SK-MEL-5 (cell line): ENCODE results near the gene MS4A14. TPM values are rescaled to one million over a fixed set of nuclear protein-coding genes. Genes with fewer than 3 reads are reported as not detected.

ENCODE experiments used
- DNase-seq: peaks from one replicate; pipeline ENCODE4 v3.0.0-alpha.2; 2016; ENCODE audit warnings: low read depth, low spot score
- in situ Hi-C: cut with HindIII; loops from 2 replicates; pipeline ENCODE4 v1.10.0; 2016; ENCODE audit warnings: low sequenced_read_pairs, high pct_unique_total_duplicates, low pct_unique_long_range_greater_than_20kb
- total RNA-seq: library from RNA; depleted of rRNA; stranded (reverse); fragments of >200 nt; shearing (Covaris generic); gene quantifications from 2 replicates; pipeline ENCODE4 v1.2.3, GENCODE V29; 2014

MS4A14 gene
- total RNA-seq, 1 experiment from 2014 or later = not detected

GRCh38 chr11:60375316-60375715, 20.9 kb upstream of the MS4A14 start:
- in situ Hi-C loops = no loop called here
- DNase-seq = no peak

- in situ Hi-C loops = no loop called here
- DNase-seq = no peak
Measured at GRCh38 chr11:60376601-60377000, 19.7 kb upstream of the MS4A14 start.

- in situ Hi-C loops = no loop called here
- no peak for DNase-seq
Measured at GRCh38 chr11:60377401-60378136, 18.7 kb upstream of the MS4A14 start.

- no peak for DNase-seq
- in situ Hi-C loops = no loop called here
Measured at GRCh38 chr11:60378354-60378753, 17.9 kb upstream of the MS4A14 start, which contains the start of gene MS4A7. Gene MS4A7, plus strand, starts transcription at chr11:60378532. Its CDS starts 4,610 bp downstream, at chr11:60383142.

GRCh38 chr11:60389279-60389910, 6.9 kb upstream of the MS4A14 start:
- DNase-seq = peak; percentile 89
- in situ Hi-C loops = no loop called here

- in situ Hi-C loops = no loop called here
- DNase-seq = no peak
Measured at GRCh38 chr11:60390419-60390818, 5.8 kb upstream of the MS4A14 start.

- DNase-seq = no peak
- in situ Hi-C loops = no loop called here
Measured at GRCh38 chr11:60392361-60392760, 3.9 kb upstream of the MS4A14 start.

- no peak for DNase-seq
- in situ Hi-C loops = no loop called here
Measured at GRCh38 chr11:60393016-60393415, 3.2 kb upstream of the MS4A14 start.

GRCh38 chr11:60394666-60395380, 1.4 kb upstream of the MS4A14 start:
- in situ Hi-C loops = no loop called here
- DNase-seq = no peak

- in situ Hi-C loops = no loop called here
- no peak for DNase-seq
Measured at GRCh38 chr11:60396799-60397198, 540 bp downstream of the MS4A14 start.

GRCh38 chr11:60420015-60420414, 23.8 kb downstream of the MS4A14 start:
- in situ Hi-C loops = no loop called here

GRCh38 chr11:60422609-60423008, 26.4 kb downstream of the MS4A14 start:
- in situ Hi-C loops = no loop called here

More at GRCh38 chr11:60420015-60420414, 23.8 kb downstream of the MS4A14 start:
- DNase-seq = no peak

GRCh38 chr11:60428517-60428916, 32.3 kb downstream of the MS4A14 start:
- in situ Hi-C loops = no loop called here
- no peak for DNase-seq

More at GRCh38 chr11:60422609-60423008, 26.4 kb downstream of the MS4A14 start:
- DNase-seq = no peak

- DNase-seq = no peak
- in situ Hi-C loops = no loop called here
Measured at GRCh38 chr11:60429272-60429671, 33.0 kb downstream of the MS4A14 start, which contains the start of gene MS4A5. Gene MS4A5, plus strand, starts transcription at chr11:60429572. Its CDS starts 103 bp downstream, at chr11:60429675.

- no peak for DNase-seq
- in situ Hi-C loops = no loop called here
Measured at GRCh38 chr11:60431251-60431650, 35.0 kb downstream of the MS4A14 start.

- DNase-seq = no peak
- in situ Hi-C loops = no loop called here
Measured at GRCh38 chr11:60433401-60433800, 37.1 kb downstream of the MS4A14 start.

GRCh38 chr11:60447070-60447469, 50.8 kb downstream of the MS4A14 start:
- in situ Hi-C loops = no loop called here
- no peak for DNase-seq

GRCh38 chr11:60447846-60448245, 51.6 kb downstream of the MS4A14 start:
- in situ Hi-C loops = no loop called here
- DNase-seq = no peak
